Common myeloid progenitor, CD34-positive (primary cell): ENCODE measurements around the gene MYORG.

ENCODE experiments used
- CTCF ChIA-PET: fragments of 350-600 bp; sonication (Branson Sonifier 250); formaldehyde crosslinking; loops from one replicate; lab custom pipeline; 2021; ENCODE audit warnings: antibody characterized with exemption; lab: Charles Lee
- POLR2A ChIA-PET: fragments of 350-600 bp; sonication (Branson Sonifier 250); formaldehyde crosslinking; loops from one replicate; lab custom pipeline; 2021; ENCODE audit warnings: antibody characterized with exemption; lab: Charles Lee
- DNase-seq, 3 donors: peaks; one replicate each; pipeline versions ENCODE4 v3.0.0 to v3.0.0-alpha.2; 2013
- H3K27ac ChIP-seq, 2 experiments: 1 replicate in 1 of 2; 2 replicates in 1 of 2; pipeline ENCODE4 v1.7.0; 2013; ENCODE audit warnings: inconsistent platforms in 2 of 2, low read length in 2 of 2, mild to moderate bottlenecking in 2 of 2, low read depth in 1 of 2, moderate library complexity in 1 of 2; ENCODE audit not compliant: severe bottlenecking in 2 of 2, insufficient read depth in 1 of 2, poor library complexity in 1 of 2
- H3K27me3 ChIP-seq, 5 experiments: replicated peaks in 2 of 5; 1 replicate in 3 of 5; 2 replicates in 2 of 5; pipeline versions ENCODE4 v1.6.1 to v1.7.0; 2013; ENCODE audit warnings: low read length in 4 of 5, mild to moderate bottlenecking in 2 of 5, moderate library complexity in 2 of 5, inconsistent platforms in 1 of 5; ENCODE audit not compliant: insufficient read depth in 5 of 5, control insufficient read depth in 4 of 5
- H3K36me3 ChIP-seq, 4 experiments: 1 replicate in 2 of 4; 2 replicates in 2 of 4; pipeline versions ENCODE4 v1.6.1 to v1.7.0; 2013; ENCODE audit warnings: low read length in 3 of 4, control low read depth in 1 of 4, mild to moderate bottlenecking in 1 of 4; ENCODE audit not compliant: control insufficient read depth in 4 of 4, insufficient read depth in 4 of 4
- H3K4me1 ChIP-seq, 4 experiments: 1 replicate in 3 of 4; 2 replicates in 1 of 4; pipeline versions ENCODE4 v1.6.1 to v1.7.1; 2013; ENCODE audit warnings: low read length in 3 of 4, mild to moderate bottlenecking in 3 of 4, control low read depth in 1 of 4, inconsistent platforms in 1 of 4, moderate library complexity in 1 of 4; ENCODE audit not compliant: control insufficient read depth in 4 of 4, insufficient read depth in 4 of 4; ENCODE audit errors: control extremely low read depth in 1 of 4
- H3K4me3 ChIP-seq, 7 experiments: 1 replicate in 4 of 7; 2 replicates in 3 of 7; pipeline versions ENCODE4 v1.5.1 to v1.7.0; 2013; ENCODE audit warnings: mild to moderate bottlenecking in 7 of 7, low read length in 6 of 7, moderate library complexity in 6 of 7, inconsistent platforms in 2 of 7, low read depth in 2 of 7, control low read depth in 1 of 7; ENCODE audit not compliant: insufficient read depth in 4 of 7, control insufficient read depth in 1 of 7; ENCODE audit errors: extremely low read depth in 1 of 7
- H3K9me3 ChIP-seq, 5 experiments: 1 replicate in 4 of 5; 2 replicates in 1 of 5; pipeline versions ENCODE4 v1.6.1 to v1.7.1; 2013; ENCODE audit warnings: low read length in 4 of 5, mild to moderate bottlenecking in 2 of 5, inconsistent platforms in 1 of 5, low read depth in 1 of 5, moderate library complexity in 1 of 5; ENCODE audit not compliant: control insufficient read depth in 4 of 5, insufficient read depth in 2 of 5; ENCODE audit errors: control extremely low read depth in 1 of 5
- WGBS: methylation state at CpG from one replicate; pipeline ENCODE4 v1.1.5; 2013; ENCODE audit not compliant: insufficient coverage; 5-methylcytosine and 5-hydroxymethylcytosine counted together

The MYORG gene

DNA sequence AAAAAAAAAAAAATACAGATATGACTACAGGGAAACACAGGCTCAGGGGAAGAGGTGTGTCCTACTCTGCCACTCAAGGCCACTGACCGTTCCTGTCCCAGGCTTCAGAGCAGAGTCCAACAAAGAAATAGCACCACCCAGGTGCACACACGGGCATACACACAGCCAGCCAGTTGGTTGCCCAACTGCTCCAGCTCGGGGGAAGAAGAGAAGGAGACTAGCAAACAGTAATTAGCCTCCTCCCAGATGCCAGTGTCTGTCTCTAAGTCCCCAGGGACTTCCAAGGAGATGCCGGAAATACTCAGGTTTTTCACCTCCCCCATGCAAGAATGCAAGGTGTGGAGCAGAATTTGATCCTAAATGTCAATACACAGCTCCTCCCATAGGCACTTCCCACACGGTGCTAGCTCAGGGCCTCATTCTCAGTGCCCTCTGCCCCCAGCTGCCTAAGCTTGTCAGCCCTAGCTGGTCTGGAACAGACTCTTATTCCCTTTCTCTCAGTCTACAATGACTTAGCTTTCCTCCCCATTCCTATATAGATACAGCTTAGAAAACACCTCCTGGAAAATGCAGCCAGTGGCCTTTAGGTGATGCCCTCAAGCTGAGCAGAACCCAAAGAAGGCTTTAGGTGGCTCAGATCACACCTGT, 1.7 kb downstream of the MYORG start:
- Histone ChIP-seq H3K27ac (no peak overlapping the region), H3K4me1 (peaks cover 0 to 29% (median 25%) of the 10 kb centered on the region in 4 experiments), H3K4me3 (no peak overlapping the region), H3K9me3 (peaks cover 0 to 14% (median 5%) of the 10 kb centered on the region in 5 experiments), H3K36me3 (peaks cover 0 to 19% (median 11%) of the 10 kb centered on the region in 4 experiments), H3K27me3 (peaks cover 0 to 3% (median 0%) of the 10 kb centered on the region in 5 experiments)
- POLR2A ChIA-PET = interaction anchor here (0.5 kb wide), 1 partner anchor 280 kb away, joined by 4 read pairs; no protein-coding TSS in a partner anchor
- CTCF ChIA-PET = interaction anchor here (0.9 to 10.1 kb wide), 4 partner anchors 10 to 232 kb away, joined by 3 to 216 read pairs (median 12); no protein-coding TSS in a partner anchor
- WGBS = 75% methylated on average over 3 of the region's 5 CpGs
- no peak for DNase-seq

DNA sequence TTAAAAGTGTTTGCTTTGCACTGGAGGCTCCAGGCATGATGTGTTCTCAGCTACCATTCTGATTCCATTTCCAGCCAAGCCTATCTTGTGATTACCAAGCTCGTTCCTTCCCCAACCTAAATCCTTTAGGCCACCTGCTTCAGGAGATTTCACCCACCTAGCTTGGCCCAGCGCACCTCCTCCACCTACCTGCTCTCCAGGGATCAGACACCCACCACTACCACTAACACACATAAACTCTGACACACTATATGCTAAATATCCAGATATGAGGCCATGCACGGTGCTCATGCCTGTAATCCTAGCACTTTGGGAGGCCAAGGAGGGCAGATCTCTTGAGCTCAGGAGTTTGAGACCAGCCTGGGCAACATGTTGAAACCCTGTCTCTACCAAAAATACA, 2.4 kb downstream of the MYORG start:
- Histone ChIP-seq H3K9me3 (peaks cover 0 to 14% (median 5%) of the 10 kb centered on the region in 5 experiments), H3K36me3 (peaks cover 0 to 23% (median 11%) of the 10 kb centered on the region in 4 experiments), H3K27me3 (no peaks in the 10 kb centered on the region), H3K4me3 (no peak overlapping the region), H3K27ac (no peak overlapping the region), H3K4me1 (peaks cover 0 to 22% (median 18%) of the 10 kb centered on the region in 4 experiments)
- no peak for DNase-seq
- ChIA-PET CTCF (interaction anchor here (1.0 to 10.1 kb wide), 2 partner anchors 29 to 41 kb away, joined by 3 to 216 read pairs; no protein-coding TSS in a partner anchor), POLR2A (no interaction called here)
- 91% methylated on average over 3 of the region's 3 CpGs for WGBS

DNA sequence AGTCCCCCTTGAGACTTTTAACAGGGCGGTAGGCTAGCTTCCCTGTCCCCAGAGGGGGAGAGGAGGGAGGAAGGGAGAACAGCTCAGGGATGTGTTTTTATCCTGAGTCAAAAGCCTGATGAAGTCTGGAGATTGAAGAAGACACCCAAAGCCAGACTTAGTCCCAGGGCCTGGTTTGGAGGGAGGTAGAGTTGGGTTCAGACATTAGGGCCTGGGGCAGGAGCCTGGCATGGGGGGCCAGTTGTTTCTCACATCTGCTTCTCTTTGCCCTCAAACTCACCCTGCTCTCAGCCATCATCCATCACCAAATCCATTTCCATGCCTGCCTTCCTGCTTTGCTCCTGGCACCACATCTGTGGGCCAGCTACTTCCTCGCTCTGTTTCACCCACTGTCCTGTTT, 2.9 kb downstream of the MYORG start:
- peaks cover 0 to 23% (median 11%) of the 10 kb centered on the region in 4 experiments for H3K36me3 ChIP-seq
- peaks cover 0 to 20% (median 18%) of the 10 kb centered on the region in 4 experiments for H3K4me1 ChIP-seq
- ChIA-PET POLR2A (no interaction called here), CTCF (interaction anchor here (1.0 to 10.1 kb wide), 4 partner anchors 11 to 40 kb away, joined by 3 to 216 read pairs (median 4); no protein-coding TSS in a partner anchor)
- H3K4me3 ChIP-seq = no peak overlapping the region
- H3K9me3 ChIP-seq = peaks cover 0 to 14% (median 5%) of the 10 kb centered on the region in 5 experiments
- H3K27me3 ChIP-seq = no peaks in the 10 kb centered on the region
- H3K27ac ChIP-seq = no peak overlapping the region
- no peak for DNase-seq
- 88% methylated on average over 2 of the region's 2 CpGs for WGBS

DNA sequence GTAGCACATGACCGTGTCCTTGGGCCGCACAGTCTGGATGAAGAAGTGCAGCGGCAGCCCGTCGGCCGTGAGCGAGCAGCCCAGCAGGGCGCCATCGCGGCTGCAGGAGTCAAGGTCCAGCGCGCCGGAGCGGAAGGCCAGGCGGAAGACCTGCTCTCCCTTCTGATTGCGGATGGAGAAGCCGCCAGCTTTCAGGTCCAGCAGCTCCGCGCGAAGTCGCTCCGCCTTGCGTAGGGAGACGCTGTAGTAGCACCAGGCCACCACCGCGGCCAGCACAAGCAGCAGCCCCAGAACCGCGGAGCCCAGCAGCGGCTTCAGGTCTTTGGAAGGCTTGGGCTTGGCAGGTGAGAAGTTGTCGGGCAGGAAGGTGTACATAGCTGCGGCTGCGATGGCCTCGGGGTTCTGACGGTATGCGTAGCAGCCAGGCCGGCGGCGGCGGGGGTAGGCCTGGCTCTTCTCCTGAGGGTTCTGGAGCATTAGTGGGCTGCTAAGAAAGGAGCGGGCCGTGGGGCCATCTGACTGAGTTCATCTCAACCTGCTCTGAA, 4.2 kb downstream of the MYORG start:
- H3K36me3 ChIP-seq = peaks cover 0 to 26% (median 11%) of the 10 kb centered on the region in 4 experiments
- H3K27ac ChIP-seq = no peak overlapping the region
- H3K4me3 ChIP-seq = no peak overlapping the region
- DNase-seq = no peak
- POLR2A ChIA-PET = no interaction called here
- H3K4me1 ChIP-seq = peaks cover 0 to 19% (median 18%) of the 10 kb centered on the region in 4 experiments
- WGBS = 97% methylated on average over 40 of the region's 41 CpGs
- peaks cover 0 to 17% (median 5%) of the 10 kb centered on the region in 5 experiments for H3K9me3 ChIP-seq
- CTCF ChIA-PET = interaction anchor here (1.1 to 10.1 kb wide), 3 partner anchors 9 to 39 kb away, joined by 3 to 216 read pairs (median 4); no protein-coding TSS in a partner anchor
- no peaks in the 10 kb centered on the region for H3K27me3 ChIP-seq

DNA sequence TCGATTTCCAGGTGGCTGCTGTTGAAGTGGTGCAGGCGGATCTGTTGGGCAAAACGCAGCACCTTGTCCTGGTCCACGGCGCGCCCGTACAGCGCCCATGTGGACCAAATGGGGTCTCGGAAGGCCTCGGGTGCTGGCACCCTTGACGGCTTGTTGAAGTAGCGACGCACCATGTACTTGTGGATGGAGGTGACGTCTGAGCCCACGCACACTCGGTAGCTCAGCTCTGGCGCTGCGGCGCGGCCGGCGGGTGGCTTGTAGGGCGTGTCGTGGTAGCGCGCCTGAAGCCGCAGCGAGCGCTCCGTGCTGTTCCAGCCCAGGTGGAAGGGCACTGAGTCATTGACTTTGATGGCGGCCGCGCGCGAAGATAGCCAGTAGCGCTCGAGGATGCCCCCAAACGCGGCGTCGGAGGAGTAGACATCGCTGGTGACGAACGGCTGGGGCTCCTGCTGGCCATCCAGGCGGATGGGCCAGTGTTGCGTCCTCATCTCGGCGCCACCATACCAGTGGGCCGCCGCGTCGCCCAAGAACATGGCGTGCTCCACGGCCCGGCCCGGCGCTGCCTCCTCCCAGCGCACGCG, 4.7 kb downstream of the MYORG start:
- no peaks in the 10 kb centered on the region for H3K27me3 ChIP-seq
- H3K27ac ChIP-seq = no peak overlapping the region
- peaks cover 0 to 26% (median 11%) of the 10 kb centered on the region in 4 experiments for H3K36me3 ChIP-seq
- POLR2A ChIA-PET = no interaction called here
- WGBS = 95% methylated on average over 54 of the region's 60 CpGs
- peaks cover 0 to 17% (median 5%) of the 10 kb centered on the region in 5 experiments for H3K9me3 ChIP-seq
- no peak for DNase-seq
- CTCF ChIA-PET = interaction anchor here (1.1 to 10.1 kb wide), 2 partner anchors 37 to 39 kb away, joined by 4 to 216 read pairs; no protein-coding TSS in a partner anchor
- no peak overlapping the region for H3K4me3 ChIP-seq
- H3K4me1 ChIP-seq = peaks cover 0 to 16% (median 13%) of the 10 kb centered on the region in 4 experiments

DNA sequence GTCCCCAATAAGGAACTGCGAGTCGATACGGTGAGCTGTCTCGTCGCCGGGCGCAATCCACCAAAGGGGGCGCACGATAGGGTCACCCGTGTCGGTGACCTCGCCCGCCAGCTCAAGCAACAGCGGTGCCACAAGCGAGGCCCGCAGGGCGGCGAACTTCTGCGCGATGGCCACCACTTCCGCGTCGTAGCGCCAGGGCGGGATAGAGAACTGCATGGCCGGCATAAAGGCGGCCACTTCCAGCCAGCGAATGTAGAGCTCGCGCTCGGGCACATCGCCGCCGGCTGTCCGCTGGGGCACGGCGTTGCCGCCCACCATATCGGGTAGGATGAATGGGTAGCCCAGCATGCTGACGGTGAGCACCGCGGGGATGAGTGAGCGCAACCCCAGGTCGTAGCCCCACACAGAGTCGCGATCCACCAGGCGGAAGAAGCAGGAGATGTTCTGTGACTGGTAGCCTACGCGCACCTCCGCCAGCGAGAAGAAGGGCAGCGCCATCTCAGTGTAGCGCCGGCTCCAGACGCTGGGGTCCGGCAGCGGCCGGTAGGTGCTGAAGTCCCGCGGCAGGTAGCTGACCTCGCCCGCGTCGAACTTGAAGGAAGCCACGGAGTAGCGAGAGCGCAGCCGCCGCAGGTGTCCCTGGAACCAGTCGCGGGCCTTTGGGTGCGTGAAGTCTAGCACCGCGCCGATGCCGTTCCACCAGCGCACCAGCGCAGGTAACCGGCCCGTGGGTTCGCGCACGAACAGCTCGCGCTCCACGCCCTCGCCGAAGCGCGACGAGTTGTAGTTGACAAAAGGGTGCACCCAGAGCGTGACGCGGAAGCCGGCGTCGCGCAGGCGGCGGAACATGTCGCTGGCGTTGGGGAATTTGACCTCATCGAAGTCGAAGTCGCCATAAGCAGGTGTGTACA, 5.5 kb downstream of the MYORG start:
- CTCF ChIA-PET = interaction anchor here (0.8 to 1.1 kb wide), 3 partner anchors 8 to 39 kb away, joined by 3 to 5 read pairs (median 4); no protein-coding TSS in a partner anchor
- H3K9me3 ChIP-seq = peaks cover 0 to 17% (median 5%) of the 10 kb centered on the region in 5 experiments
- H3K36me3 ChIP-seq = peaks cover 0 to 26% (median 11%) of the 10 kb centered on the region in 4 experiments
- H3K4me3 ChIP-seq = peak overlapping the region in 1 of 7 experiments; percentile 26
- POLR2A ChIA-PET = no interaction called here
- peaks cover 0 to 12% (median 10%) of the 10 kb centered on the region in 4 experiments for H3K4me1 ChIP-seq
- WGBS = 84% methylated on average over 100 of the region's 105 CpGs
- peak in 2 of 3 donors; percentile 40 to 60 for DNase-seq
- no peaks in the 10 kb centered on the region for H3K27me3 ChIP-seq
- H3K27ac ChIP-seq = no peak overlapping the region
